Activated CD8-positive, alpha-beta memory T cell treated with anti-CD3 and anti-CD28 coated beads, Interleukin-2, amount 50 U/mL, for 1 hour (primary cell): ENCODE measurements around the gene CD38.
"Not testable (repeated sequence)": the region's sequence is repeated elsewhere in the genome, so short reads cannot be mapped to it uniquely, and the experiment has no call there.

Experiments
- DNase-seq: peaks from one replicate; pipeline ENCODE4 v3.0.0-alpha.2; 2020; ENCODE audit errors: extremely low read depth

The CD38 gene

GRCh38 chr4:15762460-15762859 is 15.7 kb upstream of the CD38 start:
- DNase-seq = not testable (repeated sequence)

- DNase-seq = no peak
Observed at GRCh38 chr4:15765391-15765790, 12.7 kb upstream of the CD38 start.

- DNase-seq = no peak
Observed at GRCh38 chr4:15765910-15766697, 12.0 kb upstream of the CD38 start.

GRCh38 chr4:15766821-15767220 is 11.3 kb upstream of the CD38 start:
- DNase-seq = no peak

- no peak for DNase-seq
Observed at GRCh38 chr4:15769202-15769601, 8.9 kb upstream of the CD38 start.

- no peak for DNase-seq
Observed at GRCh38 chr4:15771216-15772058, 6.7 kb upstream of the CD38 start.

GRCh38 chr4:15774020-15774420 is 4.1 kb upstream of the CD38 start:
- no peak for DNase-seq

- no peak for DNase-seq
Observed at GRCh38 chr4:15776871-15777648, 1.1 kb upstream of the CD38 start.

GRCh38 chr4:15777697-15778288 is 335 bp upstream of the CD38 start:
- no peak for DNase-seq

GRCh38 chr4:15779306-15779705 is 1.2 kb downstream of the CD38 start:
- DNase-seq = no peak

- DNase-seq = no peak
Observed at GRCh38 chr4:15779809-15780208, 1.7 kb downstream of the CD38 start.

- no peak for DNase-seq
Observed at GRCh38 chr4:15781427-15782095, 3.4 kb downstream of the CD38 start.

GRCh38 chr4:15783676-15784075 is 5.5 kb downstream of the CD38 start:
- no peak for DNase-seq

GRCh38 chr4:15784959-15785634 is 7.0 kb downstream of the CD38 start:
- no peak for DNase-seq

GRCh38 chr4:15786743-15787142 is 8.6 kb downstream of the CD38 start:
- no peak for DNase-seq

GRCh38 chr4:15792974-15793373 is 14.8 kb downstream of the CD38 start:
- DNase-seq = no peak

GRCh38 chr4:15793506-15794363 is 15.6 kb downstream of the CD38 start:
- DNase-seq = no peak

- no peak for DNase-seq
Observed at GRCh38 chr4:15794426-15794825, 16.3 kb downstream of the CD38 start.

- no peak for DNase-seq
Observed at GRCh38 chr4:15794905-15795304, 16.8 kb downstream of the CD38 start.

GRCh38 chr4:15797320-15797719 is 19.2 kb downstream of the CD38 start:
- DNase-seq = no peak
